ENCODE measurements around the gene CARD11.

The CARD11 gene

DNA sequence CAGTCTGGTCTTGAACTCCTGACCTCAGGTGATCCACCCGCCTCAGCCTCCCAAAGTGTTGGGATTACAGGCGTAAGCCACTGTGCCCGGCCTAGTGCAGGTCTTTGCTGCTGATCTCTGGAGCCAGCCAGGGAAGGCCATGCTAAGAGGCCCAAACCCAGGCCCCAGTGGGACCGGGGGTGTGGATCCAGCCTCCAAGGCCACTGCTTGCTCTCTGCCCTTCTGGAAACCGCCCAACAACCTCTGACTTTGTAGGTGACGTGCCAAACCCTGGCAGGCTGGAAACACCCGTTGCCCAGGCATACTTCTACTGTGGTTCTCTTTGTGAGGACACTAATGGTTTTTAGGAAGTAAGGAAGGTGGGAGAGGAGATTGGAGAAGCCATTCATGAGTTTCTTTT lies 116.1 kb downstream of the CARD11 start:
- TF ChIP-seq, protein P1, sequence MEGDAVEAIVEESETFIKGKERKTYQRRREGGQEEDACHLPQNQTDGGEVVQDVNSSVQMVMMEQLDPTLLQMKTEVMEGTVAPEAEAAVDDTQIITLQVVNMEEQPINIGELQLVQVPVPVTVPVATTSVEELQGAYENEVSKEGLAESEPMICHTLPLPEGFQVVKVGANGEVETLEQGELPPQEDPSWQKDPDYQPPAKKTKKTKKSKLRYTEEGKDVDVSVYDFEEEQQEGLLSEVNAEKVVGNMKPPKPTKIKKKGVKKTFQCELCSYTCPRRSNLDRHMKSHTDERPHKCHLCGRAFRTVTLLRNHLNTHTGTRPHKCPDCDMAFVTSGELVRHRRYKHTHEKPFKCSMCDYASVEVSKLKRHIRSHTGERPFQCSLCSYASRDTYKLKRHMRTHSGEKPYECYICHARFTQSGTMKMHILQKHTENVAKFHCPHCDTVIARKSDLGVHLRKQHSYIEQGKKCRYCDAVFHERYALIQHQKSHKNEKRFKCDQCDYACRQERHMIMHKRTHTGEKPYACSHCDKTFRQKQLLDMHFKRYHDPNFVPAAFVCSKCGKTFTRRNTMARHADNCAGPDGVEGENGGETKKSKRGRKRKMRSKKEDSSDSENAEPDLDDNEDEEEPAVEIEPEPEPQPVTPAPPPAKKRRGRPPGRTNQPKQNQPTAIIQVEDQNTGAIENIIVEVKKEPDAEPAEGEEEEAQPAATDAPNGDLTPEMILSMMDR (IDR thresholded peaks at IDR 0.05): no peak
- H3K4me1 Mint-ChIP-seq: peaks cover 17% of the 10 kb centered on the region
- DNase-seq: no peak

DNA sequence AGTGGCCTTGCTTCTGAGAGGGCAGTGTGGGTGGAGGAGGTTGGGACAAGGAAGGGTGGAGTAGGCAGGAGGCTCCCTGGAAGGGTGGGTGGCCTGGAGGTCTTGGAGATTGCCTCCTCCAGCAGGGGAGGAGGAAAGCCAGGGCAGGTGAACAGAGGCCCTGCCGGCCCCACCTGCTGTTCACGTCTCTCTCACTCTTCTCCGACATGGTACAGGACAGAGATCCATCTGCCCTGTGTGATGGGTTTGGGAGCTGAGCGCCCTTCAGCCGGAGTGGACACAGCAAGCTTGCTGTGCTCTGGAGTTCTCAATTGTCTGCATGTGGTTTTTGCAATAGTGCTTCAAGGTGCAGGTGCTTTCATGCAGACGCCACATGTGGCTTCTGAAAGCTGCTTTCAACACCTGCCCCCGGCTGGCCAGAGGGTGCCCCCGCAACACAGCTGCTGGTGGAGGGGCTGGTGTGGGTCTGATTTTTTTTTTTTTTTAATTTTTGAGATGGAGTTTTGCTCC lies 116.7 kb downstream of the CARD11 start:
- H3K4me1 Mint-ChIP-seq: peaks cover 14% of the 10 kb centered on the region
- H3K4me3 Mint-ChIP-seq: no peak overlapping the region

More for the DNA sequence above, 116.1 kb downstream of the CARD11 start:
- H3K27me3 Mint-ChIP-seq (ENCODE audit: low read depth, poor library complexity): peaks cover 11% of the 10 kb centered on the region
- H3K36me3 Mint-ChIP-seq (ENCODE audit: low read depth): no peaks in the 10 kb centered on the region
- H3K27ac Mint-ChIP-seq: no peak overlapping the region
- no peak overlapping the region for H3K4me3 Mint-ChIP-seq
- no peaks in the 10 kb centered on the region for H3K9me3 Mint-ChIP-seq

DNA sequence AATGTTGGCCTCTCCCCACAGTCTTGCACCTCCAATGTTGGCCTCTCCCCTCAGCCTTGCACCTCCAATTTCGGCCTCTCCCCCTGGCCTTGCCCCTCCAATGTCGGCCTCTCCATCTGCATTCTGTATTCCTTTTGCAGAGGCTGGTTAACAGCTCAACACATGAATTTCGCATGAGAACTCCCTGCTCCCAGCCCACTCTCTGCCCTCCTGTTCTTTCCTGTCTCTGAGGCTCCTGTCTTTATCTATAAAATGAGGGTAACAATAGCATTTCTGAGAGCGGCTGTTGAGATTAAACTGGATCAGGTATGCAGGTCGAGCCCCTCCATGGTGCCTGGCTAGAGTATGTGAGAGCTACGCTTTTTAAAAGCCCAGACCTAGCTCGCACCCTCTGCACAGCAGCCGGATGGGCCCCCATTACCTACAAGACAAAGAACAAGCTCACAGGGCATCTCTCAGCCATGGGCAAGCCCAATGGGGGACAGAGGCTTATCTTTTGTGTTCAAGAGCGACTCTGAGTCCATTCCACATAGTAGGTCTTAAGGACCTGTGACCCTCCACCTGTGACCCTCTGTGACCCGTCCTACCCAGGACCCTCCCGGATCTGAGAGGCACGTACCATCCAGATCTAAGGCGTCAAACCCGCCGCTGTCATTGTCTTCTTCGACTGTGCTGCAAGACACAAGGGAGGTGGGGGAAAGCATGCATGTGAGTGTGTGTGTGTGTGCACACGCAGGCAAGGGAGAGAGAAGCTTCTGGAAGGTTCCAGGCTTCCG lies 117.4 kb downstream of the CARD11 start:
- Mint-ChIP-seq H3K4me3 (no peak overlapping the region), H3K36me3 (ENCODE audit: low read depth) (no peaks in the 10 kb centered on the region), H3K9me3 (no peaks in the 10 kb centered on the region), H3K27ac (no peak overlapping the region), H3K4me1 (peaks cover 18% of the 10 kb centered on the region), H3K27me3 (ENCODE audit: low read depth, poor library complexity) (peaks cover 11% of the 10 kb centered on the region)
- no peak for DNase-seq
- TF ChIP-seq, protein P1 (IDR thresholded peaks at IDR 0.05): no peak

More for the DNA sequence above, 116.7 kb downstream of the CARD11 start:
- Mint-ChIP-seq H3K9me3 (no peaks in the 10 kb centered on the region), H3K27ac (no peak overlapping the region), H3K36me3 (ENCODE audit: low read depth) (no peaks in the 10 kb centered on the region), H3K27me3 (ENCODE audit: low read depth, poor library complexity) (peaks cover 11% of the 10 kb centered on the region)
- TF ChIP-seq, protein P1 (IDR thresholded peaks at IDR 0.05): no peak
- DNase-seq: no peak

GRCh38 chr7:2924866-2925840 lies 118.5 kb downstream of the CARD11 start:
- Mint-ChIP-seq H3K9me3 (no peaks in the 10 kb centered on the region), H3K27ac (no peak overlapping the region)
- TF ChIP-seq, protein P1 (IDR thresholded peaks at IDR 0.05): no peak

GRCh38 chr7:2923886-2924574 lies 119.6 kb downstream of the CARD11 start:
- H3K36me3 Mint-ChIP-seq (ENCODE audit: low read depth): no peaks in the 10 kb centered on the region

More at GRCh38 chr7:2924866-2925840, 118.5 kb downstream of the CARD11 start:
- no peak overlapping the region for H3K4me3 Mint-ChIP-seq
- H3K27me3 Mint-ChIP-seq (ENCODE audit: low read depth, poor library complexity): peaks cover 16% of the 10 kb centered on the region
- H3K36me3 Mint-ChIP-seq (ENCODE audit: low read depth): no peaks in the 10 kb centered on the region
- H3K4me1 Mint-ChIP-seq: peaks cover 19% of the 10 kb centered on the region
- DNase-seq: no peak

More at GRCh38 chr7:2923886-2924574, 119.6 kb downstream of the CARD11 start:
- peaks cover 19% of the 10 kb centered on the region for H3K4me1 Mint-ChIP-seq
- no peak overlapping the region for H3K27ac Mint-ChIP-seq
- H3K27me3 Mint-ChIP-seq (ENCODE audit: low read depth, poor library complexity): peaks cover 13% of the 10 kb centered on the region
- TF ChIP-seq, protein P1 (IDR thresholded peaks at IDR 0.05): no peak
- no peak for DNase-seq
- H3K4me3 Mint-ChIP-seq: no peak overlapping the region
- no peaks in the 10 kb centered on the region for H3K9me3 Mint-ChIP-seq

All from nephron progenitor cell (in vitro differentiated cells).